Measurements from ENCODE around the gene TTC4. TPM values are rescaled to one million over a fixed set of nuclear protein-coding genes. Genes with fewer than 3 reads are reported as not detected.

Gene TTC4
- total and polyA plus RNA-seq, 3 donors from 2014 or later: 25.0 to 35.3 (median 34.3) TPM

- H3K9me3 ChIP-seq: no peaks in the 10 kb centered on the region
- no peak overlapping the region for H3K4me3 ChIP-seq
- no peak for TF ChIP-seq CTCF (IDR thresholded peaks at IDR 0.05)
- no peak for TF ChIP-seq POLR2A (IDR thresholded peaks at IDR 0.05)
- intact Hi-C loops (cut with DNase I; ENCODE audit: low total_unique reads): no loop called here
- H3K36me3 ChIP-seq (ENCODE audit: low read depth, missing control alignments): no peaks in the 10 kb centered on the region
- no peaks in the 10 kb centered on the region for H3K27me3 ChIP-seq
- H3K4me1 ChIP-seq: peaks cover 6% of the 10 kb centered on the region
- no peak overlapping the region for H3K27ac ChIP-seq
- WGBS, 2 donors: 70 to 74% methylated on average over 3 to 6 of the region's 6 CpGs
- DNase-seq: no peak
Observed at GRCh38 chr1:54782156-54782555, 66.5 kb downstream of the TTC4 start.

DNA sequence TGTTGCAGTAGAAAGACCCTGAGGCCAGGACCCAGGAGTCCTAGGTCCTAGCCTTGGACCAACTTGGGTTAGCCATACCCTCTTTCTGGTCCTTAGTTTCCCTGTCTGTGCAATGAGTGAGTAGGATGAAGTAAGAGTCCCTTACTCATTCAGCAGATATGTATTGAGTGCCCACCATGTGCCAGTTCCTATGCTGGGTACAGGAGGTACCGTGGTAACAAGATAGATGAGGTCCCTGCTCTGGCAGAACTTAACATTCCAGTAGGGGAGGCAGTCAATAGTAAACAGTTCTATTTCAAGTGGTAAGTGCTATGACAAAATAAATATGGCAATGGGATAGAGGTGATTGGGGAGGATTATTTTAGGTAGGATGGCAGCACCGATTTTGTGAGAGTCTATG lies 66.9 kb downstream of the TTC4 start:
- no peaks in the 10 kb centered on the region for H3K27me3 ChIP-seq
- H3K27ac ChIP-seq: no peak overlapping the region
- DNase-seq: no peak
- no peak overlapping the region for H3K4me3 ChIP-seq
- H3K4me1 ChIP-seq: peaks cover 6% of the 10 kb centered on the region
- no peak for TF ChIP-seq CTCF (IDR thresholded peaks at IDR 0.05)
- TF ChIP-seq POLR2A (IDR thresholded peaks at IDR 0.05): no peak
- intact Hi-C loops (cut with DNase I; ENCODE audit: low total_unique reads): no loop called here
- no peaks in the 10 kb centered on the region for H3K36me3 ChIP-seq (ENCODE audit: low read depth, missing control alignments)
- 82 to 84% methylated on average over 2 of the region's 2 CpGs for WGBS, 2 donors
- H3K9me3 ChIP-seq: no peaks in the 10 kb centered on the region

GRCh38 chr1:54784066-54784465 lies 68.4 kb downstream of the TTC4 start:
- Histone ChIP-seq H3K36me3 (ENCODE audit: low read depth, missing control alignments) (no peaks in the 10 kb centered on the region), H3K27me3 (no peaks in the 10 kb centered on the region), H3K4me3 (no peak overlapping the region), H3K27ac (no peak overlapping the region), H3K9me3 (no peaks in the 10 kb centered on the region), H3K4me1 (peaks cover 6% of the 10 kb centered on the region)
- 46 to 54% methylated on average over 2 of the region's 2 CpGs for WGBS, 2 donors
- no peak for TF ChIP-seq POLR2A (IDR thresholded peaks at IDR 0.05)
- no peak for TF ChIP-seq CTCF (IDR thresholded peaks at IDR 0.05)
- intact Hi-C loops (cut with DNase I; ENCODE audit: low total_unique reads): no loop called here
- DNase-seq: no peak

DNA sequence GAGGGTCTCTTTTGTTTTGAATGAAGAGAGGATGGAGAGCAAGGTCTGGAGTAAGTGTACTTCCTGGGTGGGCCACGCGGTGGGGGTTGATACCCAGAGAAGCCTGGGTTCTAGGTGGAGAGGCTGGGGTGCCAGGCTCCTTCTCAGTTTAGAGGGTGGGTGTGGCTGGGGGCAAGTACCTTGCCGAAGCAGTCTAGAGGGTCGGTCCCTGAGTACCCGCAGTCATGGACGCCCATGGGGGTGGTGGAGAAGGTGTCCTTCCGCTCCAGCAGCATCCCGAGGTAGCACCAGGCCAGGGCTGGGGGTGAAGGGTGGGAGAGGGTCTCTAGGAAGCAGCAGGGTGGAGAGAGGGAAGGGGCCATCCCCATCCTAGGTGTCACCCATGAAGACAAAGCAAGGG lies 71.1 kb downstream of the TTC4 start:
- TF ChIP-seq POLR2A (IDR thresholded peaks at IDR 0.05): no peak
- no peak for TF ChIP-seq CTCF (IDR thresholded peaks at IDR 0.05)
- H3K27ac ChIP-seq: no peak overlapping the region
- no peak for DNase-seq
- H3K4me1 ChIP-seq: peaks cover 6% of the 10 kb centered on the region
- WGBS, 2 donors: 89 to 95% methylated on average over 8 of the region's 8 CpGs
- intact Hi-C loops (cut with DNase I; ENCODE audit: low total_unique reads): no loop called here
- H3K9me3 ChIP-seq: no peaks in the 10 kb centered on the region
- H3K27me3 ChIP-seq: no peaks in the 10 kb centered on the region
- no peak overlapping the region for H3K4me3 ChIP-seq
- no peaks in the 10 kb centered on the region for H3K36me3 ChIP-seq (ENCODE audit: low read depth, missing control alignments)

- no peak overlapping the region for H3K27ac ChIP-seq
- H3K4me1 ChIP-seq: peaks cover 6% of the 10 kb centered on the region
- TF ChIP-seq CTCF (IDR thresholded peaks at IDR 0.05) (no peak), POLR2A (IDR thresholded peaks at IDR 0.05) (no peak)
- H3K36me3 ChIP-seq (ENCODE audit: low read depth, missing control alignments): no peaks in the 10 kb centered on the region
- no peaks in the 10 kb centered on the region for H3K27me3 ChIP-seq
- H3K9me3 ChIP-seq: no peaks in the 10 kb centered on the region
- H3K4me3 ChIP-seq: no peak overlapping the region
- intact Hi-C loops (cut with DNase I; ENCODE audit: low total_unique reads): no loop called here
- WGBS, 2 donors: 87 to 91% methylated on average over 10 to 11 of the region's 11 CpGs
- no peak for DNase-seq
Observed at GRCh38 chr1:54787604-54788003, 71.9 kb downstream of the TTC4 start.
